Activated CD4-positive, alpha-beta memory T cell treated with anti-CD3 and anti-CD28 coated beads for 36 hours (primary cell): ENCODE results near the gene CLINT1. TPM values are rescaled to one million over a fixed set of nuclear protein-coding genes. Genes with fewer than 3 reads are reported as not detected.
"Not testable (repeated sequence)": the region's sequence is repeated elsewhere in the genome, so short reads cannot be mapped to it uniquely, and the experiment has no call there.

Experiments used
- CTCF ChIA-PET: fragments of 350-600 bp; sonication (Branson Sonifier 250); formaldehyde crosslinking; loops from one replicate; lab custom pipeline; 2021; ENCODE audit warnings: antibody characterized with exemption, inconsistent platforms; lab: Charles Lee
- POLR2A ChIA-PET: fragments of 350-600 bp; sonication (Branson Sonifier 250); formaldehyde crosslinking; loops from one replicate; lab custom pipeline; 2021; ENCODE audit warnings: antibody characterized with exemption; lab: Charles Lee
- DNase-seq: peaks from one replicate; pipeline ENCODE4 v3.0.0-alpha.2; 2020
- H3K27ac Mint-ChIP-seq: one replicate; pipeline ENCODE4 v1.8.0; 2021; ENCODE audit warnings: mixed read lengths
- H3K27me3 Mint-ChIP-seq: one replicate; pipeline ENCODE4 v1.8.0; 2021; ENCODE audit warnings: mixed read lengths
- H3K36me3 Mint-ChIP-seq: one replicate; pipeline ENCODE4 v1.8.0; 2021; ENCODE audit warnings: mixed read lengths
- H3K4me1 Mint-ChIP-seq: one replicate; pipeline ENCODE4 v1.8.0; 2021; ENCODE audit warnings: low read depth, mixed read lengths
- H3K4me3 Mint-ChIP-seq: one replicate; pipeline ENCODE4 v1.8.0; 2021; ENCODE audit warnings: mild to moderate bottlenecking, mixed read lengths
- H3K9me3 Mint-ChIP-seq: one replicate; pipeline ENCODE4 v1.8.0; 2021; ENCODE audit warnings: mixed read lengths
- intact Hi-C: fragments of 100-400 bp; cut with micrococcal nuclease; formaldehyde crosslinking; loops from one replicate; pipeline ENCODE4 v1.15.1; 2023
- total RNA-seq, 2 experiments: library from RNA; stranded (reverse); gene quantifications; one replicate each; pipeline ENCODE4 v1.2.3, GENCODE V29; 2021

CLINT1 gene
- total RNA-seq, 2 experiments from 2014 or later = 48.7 to 49.4 TPM

GRCh38 chr5:157860898-157861890 lies 2.2 kb upstream of the CLINT1 start:
- Mint-ChIP-seq H3K4me3 (peak overlapping the region; percentile 27), H3K27me3 (no peaks in the 10 kb centered on the region), H3K4me1 (peaks cover 52% of the 10 kb centered on the region), H3K9me3 (no peaks in the 10 kb centered on the region), H3K27ac (peak overlapping the region; percentile 69), H3K36me3 (peaks cover 2% of the 10 kb centered on the region)
- ChIA-PET CTCF (interaction anchor here (0.6 to 1.7 kb wide), 7 partner anchors 11 to 1346 kb away, joined by 3 to 9 read pairs (median 3); no protein-coding TSS in a partner anchor), POLR2A (interaction anchor here (0.6 to 1.2 kb wide), 5 partner anchors 11 to 581 kb away, joined by 3 to 5 read pairs (median 4); no protein-coding TSS in a partner anchor)
- DNase-seq = peak; percentile 53
- intact Hi-C loops = loop anchor here (5.0 kb wide), 1 partner anchor 1596 kb away; no protein-coding TSS in a partner anchor

DNA sequence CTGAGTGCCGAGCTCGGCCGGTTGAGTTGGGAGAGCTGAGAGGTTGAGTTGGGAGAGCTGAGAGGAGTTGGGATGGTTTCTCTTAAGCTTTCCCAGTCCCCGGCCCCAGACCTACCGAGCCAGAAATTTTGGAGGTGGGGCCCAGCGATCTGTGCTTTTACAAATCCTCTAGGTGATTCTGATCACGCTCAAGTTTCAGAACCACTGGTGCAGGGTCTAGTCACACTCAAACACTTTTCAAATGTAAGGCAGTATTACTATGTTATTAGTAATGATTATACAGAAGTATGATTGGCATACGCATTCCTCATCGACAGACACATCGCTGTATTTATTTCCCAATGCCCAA lies 256 bp upstream of the CLINT1 start:
- no peaks in the 10 kb centered on the region for H3K27me3 Mint-ChIP-seq
- no peak for DNase-seq
- intact Hi-C loops = loop anchor here (2.0 to 10.0 kb wide), 6 partner anchors 36 to 936 kb away; partner anchors contain the start of gene MED7
- peaks cover 68% of the 10 kb centered on the region for H3K4me1 Mint-ChIP-seq
- H3K9me3 Mint-ChIP-seq = no peaks in the 10 kb centered on the region
- CTCF ChIA-PET = interaction anchor here (0.8 to 1.4 kb wide), 4 partner anchors 34 to 136 kb away, joined by 3 to 6 read pairs (median 4); no protein-coding TSS in a partner anchor
- H3K36me3 Mint-ChIP-seq = peaks cover 5% of the 10 kb centered on the region
- H3K4me3 Mint-ChIP-seq = peak overlapping the region; percentile 91
- POLR2A ChIA-PET = interaction anchor here (0.5 to 1.4 kb wide), 6 partner anchors 13 to 893 kb away, joined by 3 to 7 read pairs (median 4); no protein-coding TSS in a partner anchor
- peak overlapping the region; percentile 96 for H3K27ac Mint-ChIP-seq

GRCh38 chr5:157857816-157858526 lies 974 bp downstream of the CLINT1 start:
- Mint-ChIP-seq H3K4me3 (peak overlapping the region; percentile 91), H3K27me3 (no peaks in the 10 kb centered on the region), H3K36me3 (peaks cover 5% of the 10 kb centered on the region), H3K27ac (peak overlapping the region; percentile 96), H3K4me1 (peaks cover 73% of the 10 kb centered on the region), H3K9me3 (no peaks in the 10 kb centered on the region)
- DNase-seq = no peak
- ChIA-PET POLR2A (interaction anchor here (1.4 kb wide), 1 partner anchor 17 kb away, joined by 5 read pairs; no protein-coding TSS in a partner anchor), CTCF (interaction anchor here (0.9 to 4.3 kb wide), 7 partner anchors 33 to 217 kb away, joined by 3 to 29 read pairs (median 4); no protein-coding TSS in a partner anchor)
- intact Hi-C loops = loop anchor here (1.0 to 10.0 kb wide), 11 partner anchors 13 to 935 kb away; partner anchors contain the start of gene MED7

GRCh38 chr5:157855404-157855994 lies 3.4 kb downstream of the CLINT1 start:
- Mint-ChIP-seq H3K27me3 (no peaks in the 10 kb centered on the region), H3K4me1 (peaks cover 65% of the 10 kb centered on the region), H3K36me3 (peaks cover 5% of the 10 kb centered on the region), H3K27ac (no peak overlapping the region), H3K9me3 (no peaks in the 10 kb centered on the region), H3K4me3 (no peak overlapping the region)
- POLR2A ChIA-PET = no interaction called here
- CTCF ChIA-PET = interaction anchor here (0.9 to 4.3 kb wide), 14 partner anchors 9 to 94 kb away, joined by 3 to 29 read pairs (median 4); no protein-coding TSS in a partner anchor
- intact Hi-C loops = loop anchor here (1.0 to 10.0 kb wide), 4 partner anchors 93 to 711 kb away; partner anchors contain the start of gene MED7
- peak; percentile 49 for DNase-seq

GRCh38 chr5:157853365-157853764 lies 5.6 kb downstream of the CLINT1 start:
- peaks cover 55% of the 10 kb centered on the region for H3K4me1 Mint-ChIP-seq
- DNase-seq, H3K27me3 Mint-ChIP-seq, H3K4me3 Mint-ChIP-seq, H3K9me3 Mint-ChIP-seq, POLR2A ChIA-PET, H3K27ac Mint-ChIP-seq, H3K36me3 Mint-ChIP-seq: not testable (repeated sequence)
- CTCF ChIA-PET = interaction anchor here (1.5 to 4.3 kb wide), 3 partner anchors 65 to 97 kb away, joined by 4 to 29 read pairs (median 9); no protein-coding TSS in a partner anchor
- intact Hi-C loops = loop anchor here (10.0 kb wide), 2 partner anchors 309 to 709 kb away; partner anchors contain the start of gene MED7

GRCh38 chr5:157845914-157846598 lies 12.9 kb downstream of the CLINT1 start:
- Mint-ChIP-seq H3K4me1 (peaks cover 24% of the 10 kb centered on the region), H3K9me3 (no peaks in the 10 kb centered on the region), H3K4me3 (no peak overlapping the region), H3K27me3 (no peaks in the 10 kb centered on the region), H3K27ac (no peak overlapping the region), H3K36me3 (peaks cover 17% of the 10 kb centered on the region)
- DNase-seq = no peak
- ChIA-PET POLR2A (no interaction called here), CTCF (interaction anchor here (1.1 to 3.2 kb wide), 4 partner anchors 10 to 103 kb away, joined by 3 to 7 read pairs (median 4); no protein-coding TSS in a partner anchor)
- intact Hi-C loops = no loop called here

GRCh38 chr5:157842787-157843186 lies 16.2 kb downstream of the CLINT1 start:
- no peaks in the 10 kb centered on the region for H3K9me3 Mint-ChIP-seq
- intact Hi-C loops = no loop called here
- peaks cover 20% of the 10 kb centered on the region for H3K4me1 Mint-ChIP-seq
- H3K36me3 Mint-ChIP-seq = peaks cover 13% of the 10 kb centered on the region
- DNase-seq = no peak
- CTCF ChIA-PET = interaction anchor here (1.0 kb wide), 1 partner anchor 22 kb away, joined by 3 read pairs; no protein-coding TSS in a partner anchor
- POLR2A ChIA-PET = no interaction called here
- H3K4me3 Mint-ChIP-seq = no peak overlapping the region
- H3K27me3 Mint-ChIP-seq = no peaks in the 10 kb centered on the region
- no peak overlapping the region for H3K27ac Mint-ChIP-seq

DNA sequence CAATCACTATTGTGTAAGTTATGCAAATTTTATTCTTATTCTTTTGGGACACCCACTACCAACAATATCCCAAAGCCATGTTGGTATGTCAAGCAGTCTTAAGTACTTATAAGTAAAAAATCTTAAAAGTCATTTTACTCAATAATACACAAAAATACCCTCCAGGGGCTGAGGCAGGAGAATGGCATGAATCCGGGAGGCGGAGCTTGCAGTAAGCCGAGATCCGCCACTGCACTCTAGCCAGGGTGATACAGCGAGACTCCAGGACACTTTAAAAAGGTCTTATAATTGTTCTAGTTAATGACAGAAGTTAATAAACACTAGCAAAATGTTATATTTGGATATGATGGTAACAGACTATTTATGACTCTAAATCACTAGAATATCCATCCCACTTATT lies 16.8 kb downstream of the CLINT1 start:
- Mint-ChIP-seq H3K36me3 (peaks cover 8% of the 10 kb centered on the region), H3K4me1 (peaks cover 19% of the 10 kb centered on the region), H3K4me3 (no peak overlapping the region), H3K27me3 (no peaks in the 10 kb centered on the region), H3K9me3 (no peaks in the 10 kb centered on the region), H3K27ac (no peak overlapping the region)
- DNase-seq = no peak
- ChIA-PET POLR2A (no interaction called here), CTCF (no interaction called here)
- intact Hi-C loops = no loop called here

DNA sequence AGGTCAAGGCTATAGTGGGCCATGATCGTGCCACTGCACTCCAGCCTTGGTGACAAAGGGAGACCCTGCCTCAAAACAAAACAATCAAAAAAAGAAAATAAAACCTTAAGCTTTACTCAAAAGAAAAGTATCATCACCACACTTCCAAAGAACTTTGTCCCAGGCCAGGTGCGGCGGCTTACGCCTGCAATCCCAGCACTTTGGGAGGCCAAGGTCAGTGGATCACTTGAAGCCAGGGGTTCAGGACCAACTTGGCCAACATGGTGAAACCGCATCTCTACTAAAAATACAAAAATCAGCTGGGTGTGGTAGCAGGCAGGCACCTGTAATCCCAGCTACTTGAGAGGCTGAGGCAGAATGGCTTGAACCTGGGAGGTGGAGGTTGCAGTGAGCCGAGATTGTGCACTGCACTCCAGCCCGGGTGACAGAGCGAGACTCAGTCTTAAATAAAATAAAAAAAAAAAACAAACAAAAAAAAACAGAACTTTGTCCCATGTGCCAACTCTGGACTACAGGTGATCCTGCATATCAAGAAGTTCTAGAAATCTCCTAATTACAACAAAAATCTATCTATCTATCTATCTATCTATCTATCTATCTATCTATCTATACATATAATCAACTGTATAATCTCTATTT lies 19.7 kb downstream of the CLINT1 start:
- H3K9me3 Mint-ChIP-seq = no peaks in the 10 kb centered on the region
- H3K36me3 Mint-ChIP-seq = no peaks in the 10 kb centered on the region
- no peak overlapping the region for H3K4me3 Mint-ChIP-seq
- CTCF ChIA-PET = no interaction called here
- DNase-seq = no peak
- peaks cover 19% of the 10 kb centered on the region for H3K4me1 Mint-ChIP-seq
- POLR2A ChIA-PET = no interaction called here
- no peak overlapping the region for H3K27ac Mint-ChIP-seq
- intact Hi-C loops = no loop called here
- H3K27me3 Mint-ChIP-seq = no peaks in the 10 kb centered on the region

DNA sequence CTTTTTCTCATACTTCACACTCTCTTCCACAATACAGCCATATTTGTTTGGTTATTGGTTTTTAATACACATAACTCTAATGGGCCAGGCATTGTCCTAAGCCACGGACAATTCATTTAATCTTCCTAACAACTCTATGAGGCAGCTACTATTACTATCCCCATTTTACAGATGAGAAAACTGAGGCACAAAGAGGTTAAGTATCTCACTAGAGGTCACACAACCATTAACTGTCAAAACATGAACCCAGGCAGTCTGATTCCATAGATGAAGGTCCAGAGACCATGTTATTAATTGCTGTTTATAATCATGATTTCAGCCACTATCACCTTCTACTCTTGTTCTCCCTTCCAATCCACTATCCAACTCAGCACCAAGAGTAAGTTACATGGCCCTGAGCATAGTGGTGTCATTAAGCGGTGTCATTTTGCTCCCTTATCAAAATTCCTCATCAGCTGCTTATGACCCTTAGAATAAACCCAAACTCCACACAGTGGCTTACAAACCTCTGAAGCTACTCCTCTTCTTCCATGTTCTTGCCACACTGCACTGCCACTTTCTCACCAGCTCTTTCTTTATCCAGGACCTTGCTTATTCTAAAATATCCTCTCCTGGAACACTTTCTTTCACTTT lies 22.7 kb downstream of the CLINT1 start:
- no peak overlapping the region for H3K4me3 Mint-ChIP-seq
- no peaks in the 10 kb centered on the region for H3K9me3 Mint-ChIP-seq
- DNase-seq = no peak
- H3K27ac Mint-ChIP-seq = no peak overlapping the region
- H3K4me1 Mint-ChIP-seq = peaks cover 23% of the 10 kb centered on the region
- ChIA-PET CTCF (interaction anchor here (0.5 to 1.2 kb wide), 2 partner anchors 19 to 105 kb away, joined by 3 to 4 read pairs; partner anchors contain the start of gene THG1L), POLR2A (no interaction called here)
- intact Hi-C loops = no loop called here
- no peaks in the 10 kb centered on the region for H3K36me3 Mint-ChIP-seq
- H3K27me3 Mint-ChIP-seq = no peaks in the 10 kb centered on the region
